ENCODE measurements around the gene TOB1. TPM values are rescaled to one million over a fixed set of nuclear protein-coding genes. Genes with fewer than 3 reads are reported as not detected.

Gene TOB1
- total RNA-seq, 1 donor from 2014 or later, result 15.5 TPM

GRCh38 chr17:50858486-50859225 lies 7.5 kb downstream of the TOB1 start:
- no peak for TF ChIP-seq CTCF (IDR thresholded peaks at IDR 0.05; ENCODE audit: unreplicated experiment)
- no peak overlapping the region for H3K27ac Mint-ChIP-seq (ENCODE audit: unreplicated experiment)
- DNase-seq (ENCODE audit: low spot score), result no peak
- no peak overlapping the region for H3K4me3 Mint-ChIP-seq (ENCODE audit: unreplicated experiment)
- H3K9me3 Mint-ChIP-seq (ENCODE audit: unreplicated experiment), result no peaks in the 10 kb centered on the region
- peaks cover 11% of the 10 kb centered on the region for H3K36me3 Mint-ChIP-seq (ENCODE audit: low read depth, unreplicated experiment)
- H3K4me1 Mint-ChIP-seq (ENCODE audit: unreplicated experiment), result peaks cover 21% of the 10 kb centered on the region
- peaks cover 4% of the 10 kb centered on the region for H3K27me3 Mint-ChIP-seq (ENCODE audit: unreplicated experiment)

DNA sequence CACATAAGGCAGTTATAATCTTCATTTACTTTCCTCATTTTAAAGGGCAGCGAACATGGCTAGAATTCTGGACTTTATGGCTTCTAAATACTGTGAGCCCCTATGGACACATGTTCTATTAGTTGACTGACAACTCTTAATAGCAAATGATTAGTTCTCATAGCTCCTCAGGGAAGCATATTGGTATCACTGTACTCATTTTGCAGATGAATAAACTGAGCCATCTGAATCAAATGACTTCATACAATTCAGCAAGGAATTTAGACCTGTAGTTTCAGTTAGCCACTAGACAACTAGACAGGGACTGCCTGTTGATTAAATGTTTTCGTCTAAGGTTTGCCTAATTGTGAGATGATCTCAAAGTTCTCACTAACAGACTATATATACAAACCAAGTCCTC lies 9.7 kb downstream of the TOB1 start:
- no peak for DNase-seq (ENCODE audit: low spot score)
- TF ChIP-seq CTCF (IDR thresholded peaks at IDR 0.05; ENCODE audit: unreplicated experiment), result no peak
- peaks cover 32% of the 10 kb centered on the region for H3K4me1 Mint-ChIP-seq (ENCODE audit: unreplicated experiment)
- no peaks in the 10 kb centered on the region for H3K9me3 Mint-ChIP-seq (ENCODE audit: unreplicated experiment)
- peaks cover 8% of the 10 kb centered on the region for H3K27me3 Mint-ChIP-seq (ENCODE audit: unreplicated experiment)
- H3K36me3 Mint-ChIP-seq (ENCODE audit: low read depth, unreplicated experiment), result no peaks in the 10 kb centered on the region
- H3K27ac Mint-ChIP-seq (ENCODE audit: unreplicated experiment), result no peak overlapping the region
- no peak overlapping the region for H3K4me3 Mint-ChIP-seq (ENCODE audit: unreplicated experiment)

DNA sequence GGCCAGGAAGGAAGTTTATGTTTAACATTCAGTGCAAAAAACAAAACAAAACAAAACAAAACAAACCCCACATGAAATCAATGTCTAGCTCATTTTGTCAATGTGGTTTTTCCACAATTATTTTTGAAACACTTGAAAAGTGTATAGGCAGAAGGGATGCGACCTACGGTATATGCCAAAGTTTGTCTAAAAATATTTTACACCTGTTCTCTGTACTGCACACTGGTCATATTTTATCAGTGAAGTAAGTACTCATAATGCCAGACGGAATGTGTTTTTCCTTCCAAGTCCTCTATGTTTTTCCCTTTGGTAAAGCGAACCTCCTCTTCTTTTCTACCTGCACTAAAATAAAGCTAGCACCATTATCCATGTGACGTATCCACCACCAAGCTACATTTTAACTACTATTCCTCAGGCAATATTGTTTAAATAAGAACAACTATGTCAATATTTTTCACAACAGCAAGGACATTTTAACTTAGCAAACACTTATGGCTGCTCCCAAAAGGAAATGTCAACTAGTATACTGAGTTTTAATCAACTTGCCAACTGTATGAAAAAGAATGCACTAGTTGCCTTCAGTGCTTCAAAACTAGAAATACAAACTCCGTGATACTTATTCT lies 10.3 kb downstream of the TOB1 start:
- H3K4me3 Mint-ChIP-seq (ENCODE audit: unreplicated experiment), result no peak overlapping the region
- peaks cover 32% of the 10 kb centered on the region for H3K4me1 Mint-ChIP-seq (ENCODE audit: unreplicated experiment)
- no peak for DNase-seq (ENCODE audit: low spot score)
- TF ChIP-seq CTCF (IDR thresholded peaks at IDR 0.05; ENCODE audit: unreplicated experiment), result no peak
- H3K27me3 Mint-ChIP-seq (ENCODE audit: unreplicated experiment), result peaks cover 8% of the 10 kb centered on the region
- H3K36me3 Mint-ChIP-seq (ENCODE audit: low read depth, unreplicated experiment), result no peaks in the 10 kb centered on the region
- no peak overlapping the region for H3K27ac Mint-ChIP-seq (ENCODE audit: unreplicated experiment)
- no peaks in the 10 kb centered on the region for H3K9me3 Mint-ChIP-seq (ENCODE audit: unreplicated experiment)

GRCh38 chr17:50853781-50854180 lies 12.4 kb downstream of the TOB1 start:
- H3K9me3 Mint-ChIP-seq (ENCODE audit: unreplicated experiment), result no peaks in the 10 kb centered on the region
- H3K27ac Mint-ChIP-seq (ENCODE audit: unreplicated experiment), result no peak overlapping the region
- TF ChIP-seq CTCF (IDR thresholded peaks at IDR 0.05; ENCODE audit: unreplicated experiment), result no peak
- H3K36me3 Mint-ChIP-seq (ENCODE audit: low read depth, unreplicated experiment), result no peaks in the 10 kb centered on the region
- H3K4me3 Mint-ChIP-seq (ENCODE audit: unreplicated experiment), result no peak overlapping the region
- H3K4me1 Mint-ChIP-seq (ENCODE audit: unreplicated experiment), result peaks cover 32% of the 10 kb centered on the region
- no peak for DNase-seq (ENCODE audit: low spot score)
- H3K27me3 Mint-ChIP-seq (ENCODE audit: unreplicated experiment), result peaks cover 8% of the 10 kb centered on the region

GRCh38 chr17:50853015-50853615 lies 13.0 kb downstream of the TOB1 start:
- TF ChIP-seq CTCF (IDR thresholded peaks at IDR 0.05; ENCODE audit: unreplicated experiment), result no peak
- Mint-ChIP-seq H3K27ac (ENCODE audit: unreplicated experiment) (peak overlapping the region; percentile 0), H3K27me3 (ENCODE audit: unreplicated experiment) (peaks cover 8% of the 10 kb centered on the region), H3K4me3 (ENCODE audit: unreplicated experiment) (no peak overlapping the region), H3K4me1 (ENCODE audit: unreplicated experiment) (peaks cover 32% of the 10 kb centered on the region), H3K36me3 (ENCODE audit: low read depth, unreplicated experiment) (no peaks in the 10 kb centered on the region), H3K9me3 (ENCODE audit: unreplicated experiment) (no peaks in the 10 kb centered on the region)
- DNase-seq (ENCODE audit: low spot score), result no peak
